ENCODE data around the gene TNFRSF13B. TPM values are rescaled to one million over a fixed set of nuclear protein-coding genes. Genes with fewer than 3 reads are reported as not detected.
"Not testable (repeated sequence)": the region's sequence is repeated elsewhere in the genome, so short reads cannot be mapped to it uniquely, and the experiment has no call there.

TNFRSF13B gene
- total RNA-seq, 1 experiment from 2014 or later = not detected

DNA sequence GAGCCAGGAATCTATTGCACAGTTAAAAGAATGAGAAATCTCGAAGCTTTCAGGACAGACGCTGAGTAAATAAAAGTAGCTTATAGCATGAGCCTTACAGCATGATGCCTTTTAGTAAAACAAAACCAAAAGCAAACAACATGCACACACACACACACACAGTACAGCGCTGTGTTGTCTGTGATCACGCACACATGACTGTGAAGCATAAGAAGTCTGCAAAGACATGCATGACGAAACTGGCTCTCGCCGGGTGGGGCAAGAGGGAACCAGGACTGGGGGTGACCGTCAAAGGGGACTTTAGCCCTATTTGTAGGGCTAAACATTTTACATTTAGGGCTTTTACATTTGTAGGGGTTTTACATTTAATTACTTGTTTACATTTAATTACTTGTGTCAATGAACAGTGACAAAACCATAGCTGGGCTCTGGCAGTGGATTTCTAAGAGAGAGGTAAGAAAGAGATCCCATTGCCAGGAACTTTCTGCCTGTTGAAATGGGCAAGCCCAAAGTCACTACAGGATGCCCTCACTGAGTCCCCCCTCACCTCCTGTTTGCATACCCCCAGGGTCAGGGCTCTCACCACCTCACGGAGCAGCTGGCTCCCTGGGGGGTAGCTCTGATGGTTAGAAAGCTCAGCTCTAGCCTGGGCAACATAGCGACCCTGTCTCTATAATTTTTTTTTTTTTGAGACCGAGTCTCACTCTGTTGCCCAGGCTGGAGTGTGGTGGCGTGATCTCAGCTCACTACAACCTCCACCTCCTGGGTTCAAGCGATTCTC is 2.0 kb upstream of the TNFRSF13B start:
- CTCF ChIA-PET = no interaction called here
- H3K9me3 ChIP-seq (ENCODE audit: control insufficient read depth, insufficient read depth, low read depth, low read length) = no peaks in the 10 kb centered on the region
- H3K36me3 ChIP-seq (ENCODE audit: control insufficient read depth, insufficient read depth, low read length) = no peaks in the 10 kb centered on the region
- POLR2A ChIA-PET = no interaction called here
- TF ChIP-seq, protein P1, sequence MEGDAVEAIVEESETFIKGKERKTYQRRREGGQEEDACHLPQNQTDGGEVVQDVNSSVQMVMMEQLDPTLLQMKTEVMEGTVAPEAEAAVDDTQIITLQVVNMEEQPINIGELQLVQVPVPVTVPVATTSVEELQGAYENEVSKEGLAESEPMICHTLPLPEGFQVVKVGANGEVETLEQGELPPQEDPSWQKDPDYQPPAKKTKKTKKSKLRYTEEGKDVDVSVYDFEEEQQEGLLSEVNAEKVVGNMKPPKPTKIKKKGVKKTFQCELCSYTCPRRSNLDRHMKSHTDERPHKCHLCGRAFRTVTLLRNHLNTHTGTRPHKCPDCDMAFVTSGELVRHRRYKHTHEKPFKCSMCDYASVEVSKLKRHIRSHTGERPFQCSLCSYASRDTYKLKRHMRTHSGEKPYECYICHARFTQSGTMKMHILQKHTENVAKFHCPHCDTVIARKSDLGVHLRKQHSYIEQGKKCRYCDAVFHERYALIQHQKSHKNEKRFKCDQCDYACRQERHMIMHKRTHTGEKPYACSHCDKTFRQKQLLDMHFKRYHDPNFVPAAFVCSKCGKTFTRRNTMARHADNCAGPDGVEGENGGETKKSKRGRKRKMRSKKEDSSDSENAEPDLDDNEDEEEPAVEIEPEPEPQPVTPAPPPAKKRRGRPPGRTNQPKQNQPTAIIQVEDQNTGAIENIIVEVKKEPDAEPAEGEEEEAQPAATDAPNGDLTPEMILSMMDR (IDR thresholded peaks at IDR 0.05) = no peak
- TF ChIP-seq POLR2AphosphoS5 (IDR thresholded peaks at IDR 0.05; ENCODE audit: low read depth, low read length) (no peak), TCF7L2 (IDR thresholded peaks at IDR 0.05; ENCODE audit: low read depth, low read length) (no peak), REST (IDR thresholded peaks at IDR 0.05; ENCODE audit: insufficient read depth in 1 of 2, low read depth in 2 of 2, low read length in 1 of 2) (no peak)
- in situ Hi-C loops (cut with HindIII; ENCODE audit: low pct_unique_long_range_greater_than_20kb, low sequenced_read_pairs) (no loop called here), intact Hi-C loops (cut with micrococcal nuclease; ENCODE audit: unreplicated experiment) (no loop called here)
- H3K4me3 ChIP-seq (ENCODE audit: low read depth in 2 of 2, low read length in 2 of 2) = no peak overlapping the region
- H3K27ac ChIP-seq (ENCODE audit: low read length) = no peak overlapping the region
- ATAC-seq (no peak), DNase-seq (ENCODE audit: low read depth, low spot score) (no peak)
- no TSS peak for BruUV-seq (replicated peaks)
- no peaks in the 10 kb centered on the region for H3K4me1 ChIP-seq (ENCODE audit: control insufficient read depth, insufficient read depth, low read length)
- 0 out of 2 replicates have a peak, but pooled peaks cover 2% of the 10 kb centered on the region for H3K27me3 ChIP-seq (ENCODE audit: control insufficient read depth, insufficient read depth, low read length)

- H3K4me1 ChIP-seq (ENCODE audit: control insufficient read depth, insufficient read depth, low read length); H3K27me3 ChIP-seq (ENCODE audit: control insufficient read depth, insufficient read depth, low read length); POLR2A ChIA-PET; CTCF ChIA-PET; H3K9me3 ChIP-seq (ENCODE audit: control insufficient read depth, insufficient read depth, low read depth, low read length); DNase-seq (ENCODE audit: low read depth, low spot score); H3K4me3 ChIP-seq (ENCODE audit: low read depth in 2 of 2, low read length in 2 of 2); H3K27ac ChIP-seq (ENCODE audit: low read length); intact Hi-C loops (cut with micrococcal nuclease; ENCODE audit: unreplicated experiment); H3K36me3 ChIP-seq (ENCODE audit: control insufficient read depth, insufficient read depth, low read length); in situ Hi-C loops (cut with HindIII; ENCODE audit: low pct_unique_long_range_greater_than_20kb, low sequenced_read_pairs); BruUV-seq (replicated peaks); ATAC-seq: not testable (repeated sequence)
These were observed 1.1 kb upstream of the TNFRSF13B start for GRCh38 chr17:16973043-16973442.

GRCh38 chr17:16972346-16972745 is 428 bp upstream of the TNFRSF13B start:
- Histone ChIP-seq H3K27ac (ENCODE audit: low read length) (no peak overlapping the region), H3K4me1 (ENCODE audit: control insufficient read depth, insufficient read depth, low read length) (no peaks in the 10 kb centered on the region), H3K4me3 (ENCODE audit: low read depth in 2 of 2, low read length in 2 of 2) (no peak overlapping the region), H3K27me3 (ENCODE audit: control insufficient read depth, insufficient read depth, low read length) (0 out of 2 replicates have a peak, but pooled peaks cover 2% of the 10 kb centered on the region), H3K36me3 (ENCODE audit: control insufficient read depth, insufficient read depth, low read length) (no peaks in the 10 kb centered on the region), H3K9me3 (ENCODE audit: control insufficient read depth, insufficient read depth, low read depth, low read length) (no peaks in the 10 kb centered on the region)
- no peak for DNase-seq (ENCODE audit: low read depth, low spot score)
- in situ Hi-C loops (cut with HindIII; ENCODE audit: low pct_unique_long_range_greater_than_20kb, low sequenced_read_pairs) (no loop called here), intact Hi-C loops (cut with micrococcal nuclease; ENCODE audit: unreplicated experiment) (no loop called here)
- BruUV-seq (replicated peaks) = no TSS peak
- ChIA-PET POLR2A (no interaction called here), CTCF (no interaction called here)
- no peak for ATAC-seq
- TF ChIP-seq REST (IDR thresholded peaks at IDR 0.05; ENCODE audit: insufficient read depth in 1 of 2, low read depth in 2 of 2, low read length in 1 of 2) (no peak), SIN3A (IDR thresholded peaks at IDR 0.05; ENCODE audit: borderline replicate concordance, insufficient read depth, low read depth, low read length) (no peak), POLR2AphosphoS5 (IDR thresholded peaks at IDR 0.05; ENCODE audit: low read depth, low read length) (no peak)
- TF ChIP-seq, protein P1 (IDR thresholded peaks at IDR 0.05) = no peak
